ENCODE data around the gene FAAH.

- no peak for TF ChIP-seq POLR2A (IDR thresholded peaks at IDR 0.05)
- no peak for TF ChIP-seq CTCF (IDR thresholded peaks at IDR 0.05)
Measured at GRCh38 chr1:46447499-46448108, 53.5 kb downstream of the FAAH start.
